ENCODE data around the gene PDGFRB. TPM values are rescaled to one million over a fixed set of nuclear protein-coding genes. Genes with fewer than 3 reads are reported as not detected.

The PDGFRB gene
- total RNA-seq, 1 donor from 2014 or later = 173 TPM

- TF ChIP-seq CTCF (IDR thresholded peaks at IDR 0.05) (no peak), POLR2A (IDR thresholded peaks at IDR 0.05) (no peak), POLR2AphosphoS5 (IDR thresholded peaks at IDR 0.05; ENCODE audit: insufficient read depth in 1 of 2, low read depth in 1 of 2) (no peak)
- Histone ChIP-seq H3K4me3 (no peak overlapping the region), H3K4me1 (peaks cover 45% of the 10 kb centered on the region), H3K36me3 (peaks cover 0 to 46% of the 10 kb centered on the region in 2 donors), H3K27ac (peak overlapping the region; percentile 83), H3K27me3 (no peaks in the 10 kb centered on the region), H3K9me3 (no peaks in the 10 kb centered on the region)
- DNase-seq (ENCODE audit: extremely low spot score in 2 of 2) = no peak
- intact Hi-C loops (cut with DNase I) = no loop called here
Observed at GRCh38 chr5:150129454-150129812, 26.2 kb downstream of the PDGFRB start.

GRCh38 chr5:150126921-150127265 lies 28.8 kb downstream of the PDGFRB start:
- intact Hi-C loops (cut with DNase I) = no loop called here
- Histone ChIP-seq H3K36me3 (peaks cover 0 to 68% of the 10 kb centered on the region in 2 donors), H3K27me3 (no peaks in the 10 kb centered on the region), H3K4me1 (peaks cover 21% of the 10 kb centered on the region), H3K4me3 (no peak overlapping the region), H3K27ac (no peak overlapping the region), H3K9me3 (no peaks in the 10 kb centered on the region)
- no peak for TF ChIP-seq CTCF (IDR thresholded peaks at IDR 0.05)
- no peak for TF ChIP-seq POLR2AphosphoS5 (IDR thresholded peaks at IDR 0.05; ENCODE audit: insufficient read depth in 1 of 2, low read depth in 1 of 2)
- TF ChIP-seq POLR2A (IDR thresholded peaks at IDR 0.05) = no peak
- no peak for DNase-seq (ENCODE audit: extremely low spot score in 2 of 2)

- Histone ChIP-seq H3K9me3 (no peaks in the 10 kb centered on the region), H3K4me3 (no peak overlapping the region), H3K4me1 (peaks cover 15% of the 10 kb centered on the region), H3K36me3 (peaks cover 0 to 73% of the 10 kb centered on the region in 2 donors), H3K27me3 (no peaks in the 10 kb centered on the region), H3K27ac (no peak overlapping the region)
- intact Hi-C loops (cut with DNase I) = no loop called here
- DNase-seq (ENCODE audit: extremely low spot score in 2 of 2) = no peak
- TF ChIP-seq POLR2A (IDR thresholded peaks at IDR 0.05) (no peak), POLR2AphosphoS5 (IDR thresholded peaks at IDR 0.05; ENCODE audit: insufficient read depth in 1 of 2, low read depth in 1 of 2) (peak in 1 of 2 donors; percentile 23), CTCF (IDR thresholded peaks at IDR 0.05) (no peak)
Observed at GRCh38 chr5:150126199-150126920, 29.3 kb downstream of the PDGFRB start.

- Histone ChIP-seq H3K36me3 (peaks cover 0 to 83% of the 10 kb centered on the region in 2 donors), H3K9me3 (no peaks in the 10 kb centered on the region), H3K27ac (peak overlapping the region; percentile 43), H3K4me3 (no peak overlapping the region), H3K4me1 (peaks cover 8% of the 10 kb centered on the region), H3K27me3 (no peaks in the 10 kb centered on the region)
- TF ChIP-seq POLR2AphosphoS5 (IDR thresholded peaks at IDR 0.05; ENCODE audit: insufficient read depth in 1 of 2, low read depth in 1 of 2) (peak in 1 of 2 donors; percentile 50), CTCF (IDR thresholded peaks at IDR 0.05) (no peak)
- intact Hi-C loops (cut with DNase I) = no loop called here
- no peak for DNase-seq (ENCODE audit: extremely low spot score in 2 of 2)
Observed at GRCh38 chr5:150125334-150125733, 30.3 kb downstream of the PDGFRB start.

GRCh38 chr5:150124596-150124995 lies 31.0 kb downstream of the PDGFRB start:
- H3K36me3 ChIP-seq = peaks cover 0 to 88% of the 10 kb centered on the region in 2 donors
- TF ChIP-seq POLR2A (IDR thresholded peaks at IDR 0.05) = no peak
- peak in 1 of 2 donors; percentile 12 for TF ChIP-seq POLR2AphosphoS5 (IDR thresholded peaks at IDR 0.05; ENCODE audit: insufficient read depth in 1 of 2, low read depth in 1 of 2)
- TF ChIP-seq CTCF (IDR thresholded peaks at IDR 0.05) = no peak

More at GRCh38 chr5:150124596-150124995, 31.0 kb downstream of the PDGFRB start:
- Histone ChIP-seq H3K27me3 (no peaks in the 10 kb centered on the region), H3K9me3 (no peaks in the 10 kb centered on the region), H3K4me3 (no peak overlapping the region), H3K4me1 (peaks cover 2% of the 10 kb centered on the region), H3K27ac (peak overlapping the region; percentile 17)
- no peak for DNase-seq (ENCODE audit: extremely low spot score in 2 of 2)
- intact Hi-C loops (cut with DNase I) = no loop called here

All from vagina (tissue), 2 donors.